Smooth muscle cell (in vitro differentiated cells): Measurements from ENCODE around the gene HCFC2. TPM values are rescaled to one million over a fixed set of nuclear protein-coding genes. Genes with fewer than 3 reads are reported as not detected.
A peak's percentile ranks its signal among the peaks of the same experiment; 100 is the strongest.
"Not testable (repeated sequence)": the region's sequence is repeated elsewhere in the genome, so short reads cannot be mapped to it uniquely, and the experiment has no call there.

Source experiments
- DNase-seq: peaks from one replicate; lab custom pipeline; 2025; ENCODE audit not compliant: unreplicated experiment; lab: John Stamatoyannopoulos, UW
- H2AFZ ChIP-seq: fragments of 200-600 bp; sonication (generic); 2 replicates; pipeline ENCODE4 v1.6.0; 2016; ENCODE audit warnings: antibody characterized with exemption, low read depth, mild to moderate bottlenecking
- H3F3A ChIP-seq: fragments of 200-600 bp; sonication (generic); 2 replicates; pipeline ENCODE4 v1.6.0; 2017; ENCODE audit warnings: antibody characterized with exemption, low read depth
- H3K27ac ChIP-seq: fragments of 200-600 bp; sonication (generic); 2 replicates; pipeline ENCODE4 v1.5.1; 2016; ENCODE audit warnings: low read depth, mild to moderate bottlenecking
- H3K27me3 ChIP-seq: fragments of 200-600 bp; sonication (generic); 2 replicates; pipeline ENCODE4 v1.6.1; 2016; ENCODE audit warnings: low read depth, mild to moderate bottlenecking
- H3K36me3 ChIP-seq: fragments of 200-600 bp; sonication (generic); 2 replicates; pipeline ENCODE4 v1.5.1; 2016; ENCODE audit warnings: low read depth
- H3K4me1 ChIP-seq: fragments of 200-600 bp; sonication (generic); 2 replicates; pipeline ENCODE4 v1.5.1; 2016; ENCODE audit warnings: low read depth
- H3K4me2 ChIP-seq: fragments of 200-600 bp; sonication (generic); 2 replicates; pipeline ENCODE4 v1.6.0; 2016; ENCODE audit warnings: mild to moderate bottlenecking
- H3K4me3 ChIP-seq: fragments of 200-600 bp; sonication (generic); 2 replicates; pipeline ENCODE4 v1.5.1; 2016; ENCODE audit warnings: mild to moderate bottlenecking
- H3K79me2 ChIP-seq: fragments of 200-600 bp; sonication (generic); 2 replicates; pipeline ENCODE4 v1.6.0; 2016; ENCODE audit warnings: low read depth, mild to moderate bottlenecking
- H3K9ac ChIP-seq: fragments of 200-600 bp; sonication (generic); 2 replicates; pipeline ENCODE4 v1.6.0; 2016; ENCODE audit warnings: low read depth
- H3K9me3 ChIP-seq: fragments of 200-600 bp; sonication (generic); replicated peaks from 2 replicates; pipeline ENCODE4 v1.5.1; 2016; ENCODE audit warnings: low read depth
- H4K20me1 ChIP-seq: fragments of 200-600 bp; sonication (generic); 2 replicates; pipeline ENCODE4 v1.6.0; 2016; ENCODE audit warnings: low read depth
- WGBS: methylation state at CpG from one replicate; pipeline ENCODE4 v1.1.7; 2016; ENCODE audit warnings: low lambda C conversion rate; 5-methylcytosine and 5-hydroxymethylcytosine counted together
- polyA plus RNA-seq: library from polyadenylated mRNA; unstranded; fragments of >200 nt; fragmentation: Nextera tagmentation; extraction: Ambion mirVana; gene quantifications from 2 replicates; pipeline ENCODE4 v1.2.1, GENCODE V29; 2016
- total RNA-seq: library from RNA; depleted of rRNA; stranded (reverse); fragments of >200 nt; gene quantifications from 2 replicates; pipeline ENCODE4 v1.2.3, GENCODE V29; 2014
- TF ChIP-seq, protein P1 (sequence below): fragments of 200-600 bp; sonication (generic); IDR thresholded peaks from 2 replicates; pipeline ENCODE4 v1.5.1; 2017; ENCODE audit warnings: borderline replicate concordance, mild to moderate bottlenecking, antibody characterized with exemption; ENCODE audit not compliant: insufficient read depth, poor library complexity, severe bottlenecking

The HCFC2 gene
- total RNA-seq (17.8 and 30.1 TPM in 2 replicates), polyA plus RNA-seq (9.1 and 11.4 TPM in 2 replicates)

DNA sequence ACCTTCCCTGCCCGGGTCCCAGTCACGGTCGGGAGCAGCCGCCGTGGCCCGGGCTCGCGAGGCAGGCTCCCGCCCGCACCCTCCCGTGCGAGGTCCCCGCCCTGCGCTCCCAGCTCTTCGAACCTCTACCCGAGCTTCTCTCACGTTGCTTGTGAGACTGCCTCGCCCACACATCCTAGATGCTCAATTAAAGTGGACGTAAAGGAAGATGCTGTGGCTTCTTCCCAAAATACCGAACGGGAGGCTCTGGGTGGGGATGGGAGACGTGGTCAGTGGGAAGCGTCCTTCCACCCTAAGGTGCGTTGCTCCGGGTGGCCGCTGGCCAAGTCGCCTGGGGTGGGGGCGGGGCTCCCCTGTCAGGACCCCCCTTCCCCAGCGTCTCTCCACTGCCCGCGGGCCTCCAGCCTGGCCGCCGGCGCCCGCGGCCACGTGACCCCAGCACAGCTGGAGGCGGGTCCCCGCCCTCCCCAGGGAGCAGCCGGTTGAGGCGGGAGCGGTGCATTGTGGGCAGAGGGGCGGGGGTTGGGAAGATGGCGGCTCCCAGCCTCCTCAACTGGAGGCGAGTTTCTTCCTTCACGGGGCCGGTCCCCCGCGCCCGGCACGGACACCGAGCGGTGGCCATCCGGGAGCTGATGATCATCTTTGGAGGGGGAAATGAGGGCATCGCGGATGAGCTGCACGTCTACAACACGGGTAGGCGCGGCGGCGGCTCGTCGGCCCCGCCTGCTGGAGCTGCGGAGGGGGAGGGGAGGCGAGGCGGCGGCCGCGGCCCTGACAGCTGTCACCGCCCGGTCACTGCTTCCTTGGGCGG, at the start of gene HCFC2:
TSS of gene HCFC2 (plus strand) at position 501 of the 811 bp plus-strand sequence. CDS start at position 531, 30 bp downstream.
- TF ChIP-seq, protein P1, sequence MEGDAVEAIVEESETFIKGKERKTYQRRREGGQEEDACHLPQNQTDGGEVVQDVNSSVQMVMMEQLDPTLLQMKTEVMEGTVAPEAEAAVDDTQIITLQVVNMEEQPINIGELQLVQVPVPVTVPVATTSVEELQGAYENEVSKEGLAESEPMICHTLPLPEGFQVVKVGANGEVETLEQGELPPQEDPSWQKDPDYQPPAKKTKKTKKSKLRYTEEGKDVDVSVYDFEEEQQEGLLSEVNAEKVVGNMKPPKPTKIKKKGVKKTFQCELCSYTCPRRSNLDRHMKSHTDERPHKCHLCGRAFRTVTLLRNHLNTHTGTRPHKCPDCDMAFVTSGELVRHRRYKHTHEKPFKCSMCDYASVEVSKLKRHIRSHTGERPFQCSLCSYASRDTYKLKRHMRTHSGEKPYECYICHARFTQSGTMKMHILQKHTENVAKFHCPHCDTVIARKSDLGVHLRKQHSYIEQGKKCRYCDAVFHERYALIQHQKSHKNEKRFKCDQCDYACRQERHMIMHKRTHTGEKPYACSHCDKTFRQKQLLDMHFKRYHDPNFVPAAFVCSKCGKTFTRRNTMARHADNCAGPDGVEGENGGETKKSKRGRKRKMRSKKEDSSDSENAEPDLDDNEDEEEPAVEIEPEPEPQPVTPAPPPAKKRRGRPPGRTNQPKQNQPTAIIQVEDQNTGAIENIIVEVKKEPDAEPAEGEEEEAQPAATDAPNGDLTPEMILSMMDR: no peak
- peak within 1 kb of the TSS; percentile 95 for H3K4me2 ChIP-seq
- peaks cover 28% of the 10 kb centered on the region for H3K79me2 ChIP-seq

DNA sequence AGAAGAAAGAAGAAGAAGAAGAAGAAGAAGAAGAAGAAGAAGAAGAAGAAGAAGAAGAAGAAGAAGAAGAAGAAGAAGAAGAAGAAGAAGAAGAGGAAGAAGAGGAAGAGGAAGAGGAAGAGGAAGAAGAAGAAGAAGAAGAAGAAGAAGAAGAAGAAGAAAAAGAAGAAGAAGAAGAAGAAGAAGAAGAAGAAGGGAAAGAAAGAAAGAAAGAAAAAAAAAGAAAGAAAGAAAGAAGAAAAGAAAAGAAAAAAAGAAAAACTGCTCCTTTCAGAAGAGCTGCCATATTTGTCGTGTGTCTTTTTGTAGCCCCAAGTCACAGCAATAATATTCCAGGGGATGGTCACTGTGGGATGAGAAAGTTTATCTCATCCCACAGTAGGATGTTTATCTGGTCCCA, 42.5 kb upstream of the HCFC2 start:
- H3F3A ChIP-seq, DNase-seq, H2AFZ ChIP-seq, H3K4me1 ChIP-seq, H3K36me3 ChIP-seq, H4K20me1 ChIP-seq, H3K4me2 ChIP-seq, H3K9me3 ChIP-seq, H3K27ac ChIP-seq, H3K27me3 ChIP-seq, H3K9ac ChIP-seq, H3K79me2 ChIP-seq, H3K4me3 ChIP-seq: not testable (repeated sequence)
- 81% methylated on average over 1 of the region's 1 CpG for WGBS

More for the DNA sequence above, at the start of gene HCFC2:
- Histone ChIP-seq H3F3A (peaks cover 13% of the 10 kb centered on the region), H3K9ac (peak within 1 kb of the TSS; percentile 80), H3K36me3 (peaks cover 7% of the 10 kb centered on the region), H3K4me3 (peak within 1 kb of the TSS; percentile 89), H3K27me3 (peaks cover 7% of the 10 kb centered on the region), H3K4me1 (no peaks in the 10 kb centered on the region), H3K27ac (peak within 1 kb of the TSS; percentile 80), H4K20me1 (peaks cover 18% of the 10 kb centered on the region), H3K9me3 (no peaks in the 10 kb centered on the region), H2AFZ (peak within 1 kb of the TSS; percentile 94)
- DNase-seq: peak; percentile 78
- WGBS: under 1% methylated on average over 59 of the region's 74 CpGs

DNA sequence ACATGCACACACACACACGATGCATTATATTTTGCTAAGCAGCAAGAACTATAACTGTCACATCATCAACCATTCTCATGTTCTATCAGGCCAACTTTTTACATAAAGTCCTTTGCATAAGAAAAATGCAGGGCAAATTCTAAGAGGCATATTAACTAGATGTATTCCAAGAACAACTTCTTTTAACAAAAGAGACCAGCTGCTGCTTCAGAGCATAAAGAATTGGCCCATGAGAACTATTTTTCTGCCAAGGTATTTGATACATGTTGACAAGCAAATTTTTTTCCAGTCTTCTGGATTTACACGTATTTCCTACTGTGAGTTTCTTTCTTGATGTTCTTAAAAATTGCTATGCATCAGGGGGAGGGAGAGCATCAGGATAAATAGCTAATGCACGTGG, 41.5 kb upstream of the HCFC2 start:
- no peak overlapping the region for H3K4me3 ChIP-seq
- H3K9me3 ChIP-seq: no peaks in the 10 kb centered on the region
- TF ChIP-seq, protein P1: no peak
- H3K36me3 ChIP-seq: no peaks in the 10 kb centered on the region
- DNase-seq: no peak
- H3K27me3 ChIP-seq: peaks cover 8% of the 10 kb centered on the region
- WGBS: 79% methylated on average over 3 of the region's 3 CpGs
- H3K27ac ChIP-seq: no peak overlapping the region
- H4K20me1 ChIP-seq: no peaks in the 10 kb centered on the region
- H3F3A ChIP-seq: no peaks in the 10 kb centered on the region
- no peak overlapping the region for H3K9ac ChIP-seq
- H3K4me2 ChIP-seq: no peak overlapping the region
- H3K4me1 ChIP-seq: no peaks in the 10 kb centered on the region
- no peak overlapping the region for H2AFZ ChIP-seq
- H3K79me2 ChIP-seq: no peaks in the 10 kb centered on the region

DNA sequence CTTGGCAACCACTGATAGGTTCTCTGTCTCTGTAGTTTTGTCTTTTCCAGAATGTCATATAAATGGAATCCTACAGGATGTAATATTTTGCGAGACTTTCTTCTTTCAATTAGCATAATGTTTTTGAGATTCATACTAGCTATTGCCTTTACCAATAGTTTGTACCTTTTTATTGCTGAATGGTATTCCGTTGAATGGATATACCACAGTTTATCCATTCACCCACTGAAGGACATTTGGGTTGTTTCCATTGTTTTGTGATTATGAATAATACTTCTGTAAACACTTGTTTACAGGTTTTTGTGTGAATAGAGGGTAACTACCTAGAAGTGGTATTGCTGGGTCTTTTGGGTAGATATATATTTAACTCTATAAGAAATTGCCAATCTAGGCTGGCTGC, 40.6 kb upstream of the HCFC2 start:
- Histone ChIP-seq H2AFZ (no peak overlapping the region), H4K20me1 (no peaks in the 10 kb centered on the region), H3K27ac (no peak overlapping the region), H3F3A (no peaks in the 10 kb centered on the region), H3K9ac (no peak overlapping the region), H3K79me2 (no peaks in the 10 kb centered on the region), H3K9me3 (no peaks in the 10 kb centered on the region), H3K4me1 (no peaks in the 10 kb centered on the region), H3K4me3 (no peak overlapping the region), H3K27me3 (peaks cover 8% of the 10 kb centered on the region), H3K4me2 (no peak overlapping the region), H3K36me3 (no peaks in the 10 kb centered on the region)
- TF ChIP-seq, protein P1: no peak
- 65% methylated on average over 2 of the region's 2 CpGs for WGBS
- no peak for DNase-seq
